Retinal pigment epithelial cell (primary cell): ENCODE measurements around the gene TMEM255B.
"Not testable (repeated sequence)": the region's sequence is repeated elsewhere in the genome, so short reads cannot be mapped to it uniquely, and the experiment has no call there.

ENCODE experiments used
- DNase-seq: peaks from one replicate; pipeline ENCODE4 v3.0.0-alpha.2; 2010; ENCODE audit warnings: low read depth
- H3K4me3 ChIP-seq: 2 replicates; pipeline ENCODE4 v1.5.1; 2011; ENCODE audit warnings: mild to moderate bottlenecking, low read length, control low read depth, moderate library complexity
- CTCF ChIP-seq: conservative IDR thresholded peaks from 2 replicates; pipeline ENCODE4 v1.5.1; 2011; ENCODE audit warnings: low read depth, low read length, control low read depth, inconsistent platforms

The TMEM255B gene

DNA sequence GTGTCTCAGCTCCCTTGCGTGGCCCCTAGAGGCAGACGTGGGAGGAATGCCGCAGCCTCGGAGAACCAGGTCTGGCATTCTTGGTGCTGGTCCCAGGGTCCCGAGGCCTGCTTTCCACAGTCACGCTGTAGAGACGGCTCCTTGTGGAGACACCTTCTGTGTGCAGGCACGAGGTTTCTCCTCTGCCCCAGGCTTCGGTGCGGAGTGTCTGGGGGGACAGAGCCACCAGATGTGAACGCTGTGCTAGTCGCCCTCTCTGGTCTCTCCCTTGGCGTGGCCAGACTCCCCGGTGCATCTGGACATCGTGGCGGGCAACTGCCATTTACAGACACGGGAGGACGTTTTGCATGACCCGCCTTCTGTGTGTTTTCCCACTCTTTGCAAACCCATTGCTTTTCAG is 7.5 kb upstream of the TMEM255B start:
- DNase-seq = no peak
- H3K4me3 ChIP-seq = no peak overlapping the region
- TF ChIP-seq CTCF = no peak

DNA sequence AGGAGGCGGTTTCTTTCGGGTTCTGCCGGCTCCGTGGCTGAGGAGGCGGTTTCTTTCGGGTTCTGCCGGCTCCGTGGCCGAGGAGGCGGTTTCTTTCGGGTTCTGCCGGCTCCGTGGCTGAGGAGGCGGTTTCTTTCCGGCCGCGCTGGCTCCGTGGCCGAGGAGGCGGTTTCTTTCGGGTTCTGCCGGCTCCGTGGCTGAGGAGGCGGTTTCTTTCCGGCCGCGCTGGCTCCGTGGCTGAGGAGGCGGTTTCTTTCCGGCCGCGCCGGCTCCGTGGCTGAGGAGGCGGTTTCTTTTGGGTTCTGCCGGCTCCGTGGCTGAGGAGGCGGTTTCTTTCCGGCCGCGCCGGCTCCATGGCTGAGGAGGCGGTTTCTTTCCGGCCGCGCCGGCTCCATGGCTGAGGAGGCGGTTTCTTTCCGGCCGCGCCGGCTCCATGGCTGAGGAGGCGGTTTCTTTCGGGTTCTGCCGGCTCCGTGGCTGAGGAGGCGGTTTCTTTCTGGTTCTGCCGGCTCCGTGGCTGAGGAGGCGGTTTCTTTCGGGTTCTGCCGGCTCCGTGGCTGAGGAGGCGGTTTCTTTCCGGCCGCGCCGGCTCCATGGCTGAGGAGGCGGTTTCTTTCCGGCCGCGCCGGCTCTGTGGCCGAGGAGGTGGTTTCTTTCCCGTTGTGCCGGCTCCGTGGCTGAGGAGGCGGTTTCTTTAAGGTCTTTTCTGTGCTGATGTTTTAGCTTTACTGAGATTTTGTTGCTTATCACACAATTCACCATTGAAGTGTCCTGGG is 6.6 kb upstream of the TMEM255B start:
- not testable (repeated sequence) for DNase-seq

GRCh38 chr13:113753171-113753570 is 5.9 kb upstream of the TMEM255B start:
- no peak for DNase-seq
- no peak for TF ChIP-seq CTCF
- no peak overlapping the region for H3K4me3 ChIP-seq

More for the DNA sequence above, 6.6 kb upstream of the TMEM255B start:
- not testable (repeated sequence) for H3K4me3 ChIP-seq

DNA sequence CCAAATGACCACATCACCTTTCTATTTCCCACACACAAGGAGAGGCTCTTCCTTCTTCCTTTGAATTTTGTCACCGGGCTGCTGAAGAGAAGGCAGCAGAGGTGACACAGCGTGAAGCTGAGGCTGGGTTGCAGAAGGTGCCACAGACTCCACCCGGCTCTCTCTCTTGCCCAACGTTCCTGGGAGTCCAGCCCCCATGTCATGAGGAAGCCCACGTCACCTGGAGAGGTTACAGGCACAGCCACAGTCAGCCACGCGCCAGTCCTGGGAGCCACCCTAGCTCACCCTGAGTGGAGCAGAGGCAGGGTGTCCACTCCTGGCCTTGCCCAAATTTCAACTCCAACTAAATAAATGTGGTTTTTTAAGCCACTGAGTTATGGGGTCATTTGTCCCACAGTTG is 4.8 kb upstream of the TMEM255B start:
- no peak overlapping the region for H3K4me3 ChIP-seq
- no peak for DNase-seq
- TF ChIP-seq CTCF = no peak

- H3K4me3 ChIP-seq = no peak overlapping the region
- DNase-seq = no peak
- TF ChIP-seq CTCF = no peak
Measured at GRCh38 chr13:113754691-113755090, 4.3 kb upstream of the TMEM255B start.

DNA sequence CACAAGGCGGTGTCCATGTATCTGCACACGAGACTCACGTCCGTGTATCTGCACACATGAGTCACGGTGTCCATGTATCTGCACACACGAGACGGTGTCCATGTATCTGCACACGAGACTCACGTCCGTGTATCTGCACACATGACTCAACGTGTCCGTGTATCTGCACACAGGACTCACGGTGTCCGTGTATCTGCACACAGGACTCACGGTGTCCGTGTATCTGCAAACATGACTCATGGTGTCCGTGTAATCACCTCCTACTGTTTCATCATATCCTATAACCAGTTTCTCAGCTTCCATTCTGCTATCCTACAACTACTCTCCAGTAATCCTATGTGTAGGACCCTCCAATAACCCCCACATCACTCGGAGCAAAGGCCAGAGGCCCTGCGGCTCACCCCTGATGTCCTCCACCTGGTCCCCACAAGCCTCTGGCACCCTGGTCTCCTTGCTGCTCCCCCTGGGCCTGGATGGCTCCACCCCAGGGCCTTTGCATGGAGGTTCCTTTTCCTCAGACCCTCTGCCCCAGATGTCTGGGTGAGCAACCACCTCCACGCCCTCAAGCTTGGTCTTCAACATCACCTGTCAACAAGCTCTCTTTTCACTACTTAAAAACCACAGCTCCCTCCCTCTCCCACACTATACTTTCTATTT is 2.5 kb upstream of the TMEM255B start:
- H3K4me3 ChIP-seq = no peak overlapping the region
- TF ChIP-seq CTCF = no peak
- no peak for DNase-seq

DNA sequence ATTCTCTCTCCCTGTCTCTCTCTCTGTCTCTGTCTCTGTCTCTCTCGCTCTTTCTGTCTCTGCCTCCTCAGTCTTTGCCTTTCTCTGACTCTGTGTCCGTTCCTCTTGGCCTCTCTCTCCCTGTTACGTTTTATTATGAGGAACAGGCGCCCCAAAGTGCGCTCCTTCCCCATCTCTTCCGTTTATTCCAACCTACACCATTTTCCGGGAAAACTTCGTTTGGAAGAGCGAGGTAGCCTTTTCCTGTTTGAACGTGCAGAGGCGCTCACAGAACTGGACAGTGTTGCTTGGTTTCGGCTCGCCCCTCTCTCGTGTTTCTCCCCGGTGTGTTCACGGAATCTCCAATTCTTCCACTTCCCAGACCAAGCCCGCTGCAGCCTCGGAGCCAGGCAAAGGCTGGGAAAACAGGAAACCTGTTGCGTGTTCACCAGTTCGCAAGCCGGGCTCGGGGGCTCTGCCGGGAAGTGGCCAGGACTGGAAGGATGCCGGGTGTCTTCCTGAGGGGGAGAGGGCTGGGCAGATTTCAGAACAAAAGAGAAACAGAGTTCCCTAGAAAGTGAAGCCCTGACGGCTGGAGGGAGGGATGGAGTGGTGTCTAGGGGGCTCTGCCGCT is 605 bp downstream of the TMEM255B start:
- no peak for TF ChIP-seq CTCF
- peak overlapping the region; percentile 75 for H3K4me3 ChIP-seq
- DNase-seq = no peak
